GM10248 (cell line): ENCODE results near the gene TES.

Experiments used
- CTCF ChIA-PET: fragments of 300-600 bp; sonication (Branson Sonifier 250); formaldehyde crosslinking; extraction: SDS; loops from one replicate; lab custom pipeline; 2021; ENCODE audit warnings: antibody characterized with exemption; lab: Yijun Ruan, JAX
- POLR2A ChIA-PET: fragments of 350-650 bp; sonication (Branson Sonifier 250); formaldehyde crosslinking; extraction: SDS; loops from one replicate; lab custom pipeline; 2020; ENCODE audit warnings: antibody characterized with exemption; lab: Yijun Ruan, JAX
- DNase-seq: peaks from one replicate; pipeline ENCODE4 v3.0.0; 2012; ENCODE audit errors: extremely low spot score
- CTCF ChIP-seq: IDR thresholded peaks from 2 replicates; pipeline ENCODE4 v1.5.1; 2012; ENCODE audit warnings: mild to moderate bottlenecking, low read depth; ENCODE audit errors: extremely low read depth, missing control alignments, control extremely low read depth

TES gene

GRCh38 chr7:116249969-116250553, 39.7 kb downstream of the TES start:
- peak; percentile 12 for TF ChIP-seq CTCF
- ChIA-PET POLR2A (no interaction called here), CTCF (interaction anchor here (0.9 to 3.7 kb wide), 12 partner anchors 8 to 339 kb away, joined by 3 to 22 read pairs (median 6); no protein-coding TSS in a partner anchor)
- no peak for DNase-seq

- TF ChIP-seq CTCF = no peak
- no peak for DNase-seq
- ChIA-PET POLR2A (interaction anchor here (0.7 kb wide), 1 partner anchor 535 kb away, joined by 3 read pairs; no protein-coding TSS in a partner anchor), CTCF (interaction anchor here (1.1 to 3.7 kb wide), 10 partner anchors 9 to 340 kb away, joined by 3 to 22 read pairs (median 6); no protein-coding TSS in a partner anchor)
These were observed 41.3 kb downstream of the TES start for GRCh38 chr7:116251675-116252074.

- ChIA-PET CTCF (interaction anchor here (1.1 to 3.7 kb wide), 9 partner anchors 8 to 339 kb away, joined by 3 to 22 read pairs (median 5); no protein-coding TSS in a partner anchor), POLR2A (no interaction called here)
- no peak for DNase-seq
- TF ChIP-seq CTCF = no peak
These were observed 41.9 kb downstream of the TES start for GRCh38 chr7:116252249-116252648.

- DNase-seq = no peak
- CTCF ChIA-PET = interaction anchor here (0.9 to 8.8 kb wide), 13 partner anchors 15 to 1015 kb away, joined by 3 to 116 read pairs (median 5); partner anchors contain the start of gene CAV1
- no peak for TF ChIP-seq CTCF
- POLR2A ChIA-PET = no interaction called here
These were observed 46.8 kb downstream of the TES start for GRCh38 chr7:116257156-116257555.

GRCh38 chr7:116258734-116259133, 48.4 kb downstream of the TES start:
- DNase-seq = peak; percentile 24

GRCh38 chr7:116259156-116259870, 49.0 kb downstream of the TES start:
- CTCF ChIA-PET = interaction anchor here (0.8 to 8.8 kb wide), 30 partner anchors 9 to 529 kb away, joined by 3 to 116 read pairs (median 4); partner anchors contain the start of gene CAV1
- TF ChIP-seq CTCF = no peak
- DNase-seq = no peak
- POLR2A ChIA-PET = no interaction called here

More at GRCh38 chr7:116258734-116259133, 48.4 kb downstream of the TES start:
- POLR2A ChIA-PET = no interaction called here
- CTCF ChIA-PET = interaction anchor here (0.8 to 8.8 kb wide), 33 partner anchors 9 to 529 kb away, joined by 3 to 116 read pairs (median 4); partner anchors contain the start of gene CAV1
- peak; percentile 67 for TF ChIP-seq CTCF
